IPS-18c (cell line): Measurements from ENCODE around the gene MIGA2.
A peak's percentile ranks its signal among the peaks of the same experiment; 100 is the strongest.
"Not testable (repeated sequence)": the region's sequence is repeated elsewhere in the genome, so short reads cannot be mapped to it uniquely, and the experiment has no call there.

Experiments
- H3K4me3 ChIP-seq: 2 replicates; pipeline ENCODE4 v1.7.0; 2013; ENCODE audit warnings: low read depth, mild to moderate bottlenecking, low read length, moderate library complexity; ENCODE audit not compliant: insufficient read depth
- H3K9me3 ChIP-seq: one replicate; pipeline ENCODE4 v1.6.1; 2013; ENCODE audit warnings: mild to moderate bottlenecking, low read length, moderate library complexity; ENCODE audit not compliant: control insufficient read depth, insufficient read depth

MIGA2 gene

GRCh38 chr9:129036241-129036922, at the start of gene MIGA2:
MIGA2 (plus strand) TSS chr9:129036626; CDS start chr9:129040595, 3,969 bp downstream.
- peak within 1 kb of the TSS; percentile 83 for H3K4me3 ChIP-seq
- no peaks in the 10 kb centered on the region for H3K9me3 ChIP-seq

- Histone ChIP-seq H3K4me3 (no peak overlapping the region), H3K9me3 (no peaks in the 10 kb centered on the region)
Measured at GRCh38 chr9:128986671-128987070, 49.8 kb upstream of the MIGA2 start.

- no peaks in the 10 kb centered on the region for H3K9me3 ChIP-seq
- no peak overlapping the region for H3K4me3 ChIP-seq
Measured at GRCh38 chr9:128987805-128988204, 48.6 kb upstream of the MIGA2 start.

- H3K9me3 ChIP-seq, result no peaks in the 10 kb centered on the region
- no peak overlapping the region for H3K4me3 ChIP-seq
Measured at GRCh38 chr9:128992995-128993394, 43.4 kb upstream of the MIGA2 start.

- Histone ChIP-seq H3K9me3 (no peaks in the 10 kb centered on the region), H3K4me3 (no peak overlapping the region)
Measured at GRCh38 chr9:128995791-128996190, 40.6 kb upstream of the MIGA2 start.

GRCh38 chr9:128998462-128998861, 38.0 kb upstream of the MIGA2 start:
- Histone ChIP-seq H3K4me3 (no peak overlapping the region), H3K9me3 (peaks cover 2% of the 10 kb centered on the region)

- peaks cover 2% of the 10 kb centered on the region for H3K9me3 ChIP-seq
- no peak overlapping the region for H3K4me3 ChIP-seq
Measured at GRCh38 chr9:128999581-129000206, 36.7 kb upstream of the MIGA2 start.

GRCh38 chr9:129001504-129002325, 34.7 kb upstream of the MIGA2 start:
- no peak overlapping the region for H3K4me3 ChIP-seq
- H3K9me3 ChIP-seq, result peaks cover 2% of the 10 kb centered on the region

GRCh38 chr9:129002992-129003391, 33.4 kb upstream of the MIGA2 start:
- Histone ChIP-seq H3K4me3 (no peak overlapping the region), H3K9me3 (peaks cover 2% of the 10 kb centered on the region)

GRCh38 chr9:129004173-129004572, 32.3 kb upstream of the MIGA2 start:
- H3K9me3 ChIP-seq, H3K4me3 ChIP-seq: not testable (repeated sequence)

- H3K4me3 ChIP-seq, result no peak overlapping the region
- H3K9me3 ChIP-seq, result peaks cover 2% of the 10 kb centered on the region
Measured at GRCh38 chr9:129005336-129005997, 31.0 kb upstream of the MIGA2 start.

- Histone ChIP-seq H3K4me3 (no peak overlapping the region), H3K9me3 (peaks cover 2% of the 10 kb centered on the region)
Measured at GRCh38 chr9:129006328-129007034, 29.9 kb upstream of the MIGA2 start.

- Histone ChIP-seq H3K9me3 (peaks cover 2% of the 10 kb centered on the region), H3K4me3 (no peak overlapping the region)
Measured at GRCh38 chr9:129007035-129007765, 29.2 kb upstream of the MIGA2 start.

- H3K9me3 ChIP-seq, result no peaks in the 10 kb centered on the region
Measured at GRCh38 chr9:129007766-129008468, 28.5 kb upstream of the MIGA2 start.

GRCh38 chr9:129008469-129008965, 27.9 kb upstream of the MIGA2 start:
- H3K4me3 ChIP-seq, result no peak overlapping the region
- H3K9me3 ChIP-seq, result no peaks in the 10 kb centered on the region

More at GRCh38 chr9:129007766-129008468, 28.5 kb upstream of the MIGA2 start:
- no peak overlapping the region for H3K4me3 ChIP-seq
